Measurements from ENCODE around the gene NKX6-2.
"Not testable (repeated sequence)": the region's sequence is repeated elsewhere in the genome, so short reads cannot be mapped to it uniquely, and the experiment has no call there.

NKX6-2 gene
- 0 to 0.08 (median 0) reads per million in 4 donors for total RNA-seq

DNA sequence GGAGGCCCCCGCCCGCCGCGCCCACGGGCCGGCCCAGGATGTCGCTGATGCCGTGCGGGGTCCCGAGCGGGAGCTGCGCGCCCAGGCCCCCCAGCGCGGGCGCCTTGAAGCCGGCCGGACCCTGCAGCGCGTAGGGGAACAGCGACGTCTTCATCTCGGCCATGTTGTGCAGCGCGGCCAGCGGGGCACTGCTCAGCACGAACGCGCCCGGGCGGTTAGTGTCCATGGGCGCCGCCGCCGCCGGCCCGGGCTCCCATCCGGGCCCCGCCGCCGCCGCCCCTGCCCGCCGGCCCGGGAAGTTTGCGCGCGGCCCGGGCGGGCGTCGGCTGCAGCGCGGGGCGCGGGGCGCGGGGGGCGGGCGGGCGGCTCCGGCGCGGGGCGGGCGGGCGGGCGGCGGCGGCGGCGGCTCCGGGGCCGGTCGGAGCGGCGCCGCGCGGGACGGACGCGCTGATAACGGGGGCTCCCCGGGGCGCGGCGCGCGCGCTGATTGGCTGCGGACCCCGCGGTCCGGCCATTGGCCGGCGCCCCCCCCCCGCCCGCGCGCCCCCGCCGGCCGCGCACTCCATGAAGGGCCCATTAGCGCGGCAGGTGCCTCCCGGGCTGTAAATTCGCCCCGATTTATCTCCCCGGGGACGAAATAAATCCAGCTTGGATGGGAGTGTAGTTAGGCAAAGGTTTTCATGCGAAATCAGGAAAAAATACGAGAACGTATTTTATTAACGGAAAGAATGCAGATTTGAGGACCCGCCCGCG, at the start of gene NKX6-2:
Gene NKX6-2, minus strand, starts transcription at position 425 of the 753 bp plus-strand sequence. Its CDS starts 199 bp downstream, at position 226.
- no peak for DNase-seq

DNA sequence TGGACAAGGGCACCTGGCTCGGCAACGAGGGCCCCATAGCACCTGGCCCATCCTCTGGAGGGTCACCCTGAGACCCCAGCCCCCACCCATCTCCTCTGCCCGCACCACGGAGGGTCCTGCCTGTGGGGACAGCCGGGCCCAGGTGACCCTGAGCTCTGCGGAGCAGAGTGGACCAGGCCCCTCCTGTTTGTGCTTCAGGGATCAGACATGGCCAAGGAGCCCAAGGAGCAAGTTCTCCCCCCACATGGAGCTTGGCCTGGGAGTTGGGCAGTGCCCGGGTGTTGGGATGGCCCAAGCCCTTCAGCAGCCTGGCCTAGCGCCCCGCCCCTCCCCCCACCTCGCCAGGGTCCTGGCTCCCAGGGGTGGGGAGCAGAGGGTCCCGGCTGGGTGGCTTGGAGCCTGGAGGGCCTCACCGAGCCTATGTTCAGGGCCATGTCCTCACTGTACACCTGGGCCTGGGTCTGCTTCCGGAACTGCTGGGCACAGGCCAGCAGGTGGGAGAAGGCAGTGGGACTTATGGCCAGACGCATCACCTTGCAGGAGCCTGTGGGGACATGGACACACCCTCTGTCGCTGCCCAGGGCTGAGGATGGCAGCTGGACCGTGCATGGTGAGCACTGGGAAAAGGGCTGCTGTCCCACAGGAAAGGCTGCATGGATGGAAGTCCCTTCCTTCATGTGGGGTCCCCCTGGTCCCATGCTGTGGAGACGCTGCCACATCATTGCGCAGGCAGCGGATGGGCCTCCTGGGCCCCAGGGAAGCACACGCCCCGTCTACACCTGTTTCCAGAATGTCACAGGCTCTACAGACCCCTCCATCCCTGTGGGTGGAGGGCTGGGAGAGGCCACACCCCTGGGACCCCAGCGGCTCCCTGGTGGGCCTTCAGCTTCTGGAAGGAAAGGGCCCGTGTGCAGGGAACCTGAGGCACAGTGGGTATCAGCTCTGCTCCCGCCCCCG, 49.2 kb upstream of the NKX6-2 start:
- DNase-seq = no peak

DNA sequence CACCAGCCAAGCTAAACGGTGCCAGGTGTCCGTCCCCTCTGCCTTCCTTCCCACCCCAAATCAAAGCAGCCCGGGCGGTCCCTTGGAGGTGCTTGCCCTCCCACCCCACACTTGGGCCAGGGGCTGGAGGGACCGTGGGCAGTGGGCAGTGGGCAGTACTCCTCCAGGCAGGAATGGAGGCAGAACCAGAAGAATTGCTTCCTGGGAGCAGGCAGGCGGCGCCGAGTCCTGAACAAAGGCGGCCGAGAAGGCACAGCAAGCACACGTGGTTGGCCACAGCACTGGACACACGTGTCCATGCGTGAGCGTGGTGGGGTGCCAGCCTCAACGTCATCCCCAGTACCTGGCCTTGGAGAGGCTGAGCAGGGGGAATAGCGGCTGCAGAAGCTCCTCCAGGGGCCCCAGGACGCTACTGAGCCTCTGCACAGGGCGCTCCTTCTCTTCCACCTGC, 48.4 kb upstream of the NKX6-2 start:
- no peak for DNase-seq

DNA sequence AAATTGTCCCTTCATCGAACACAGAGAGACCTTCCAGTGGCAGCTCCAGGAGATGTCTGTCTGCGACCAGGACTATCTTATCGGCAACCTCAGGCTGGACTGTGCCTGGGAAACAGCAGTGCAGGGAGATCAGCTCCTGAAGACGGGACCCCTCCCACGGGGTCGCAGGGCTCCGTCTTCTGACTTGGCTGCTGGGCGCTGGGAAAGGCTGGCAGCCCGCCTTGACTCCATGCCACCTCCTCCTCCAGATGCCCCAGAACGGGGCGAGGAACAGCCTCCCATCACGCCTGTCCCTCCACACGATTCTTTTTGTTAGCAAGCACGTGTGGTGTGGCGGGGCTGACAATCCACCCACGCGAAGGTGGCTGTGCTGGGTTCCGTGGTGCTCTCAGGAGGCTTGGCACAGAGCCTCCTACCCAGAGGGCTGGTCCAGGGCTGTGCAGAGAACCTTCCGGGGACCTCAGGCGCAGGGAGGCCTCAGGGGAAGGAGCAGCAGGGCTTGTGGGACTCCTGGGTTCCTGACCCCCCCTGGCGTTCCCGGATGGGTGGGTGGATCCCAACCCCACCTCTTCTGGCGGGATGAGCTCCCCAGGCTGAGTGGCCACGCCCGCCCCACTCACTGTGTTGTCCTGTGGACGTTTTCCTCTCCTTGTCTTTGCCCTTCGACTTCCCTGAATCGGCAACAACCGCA, 47.6 kb upstream of the NKX6-2 start:
- DNase-seq = no peak

DNA sequence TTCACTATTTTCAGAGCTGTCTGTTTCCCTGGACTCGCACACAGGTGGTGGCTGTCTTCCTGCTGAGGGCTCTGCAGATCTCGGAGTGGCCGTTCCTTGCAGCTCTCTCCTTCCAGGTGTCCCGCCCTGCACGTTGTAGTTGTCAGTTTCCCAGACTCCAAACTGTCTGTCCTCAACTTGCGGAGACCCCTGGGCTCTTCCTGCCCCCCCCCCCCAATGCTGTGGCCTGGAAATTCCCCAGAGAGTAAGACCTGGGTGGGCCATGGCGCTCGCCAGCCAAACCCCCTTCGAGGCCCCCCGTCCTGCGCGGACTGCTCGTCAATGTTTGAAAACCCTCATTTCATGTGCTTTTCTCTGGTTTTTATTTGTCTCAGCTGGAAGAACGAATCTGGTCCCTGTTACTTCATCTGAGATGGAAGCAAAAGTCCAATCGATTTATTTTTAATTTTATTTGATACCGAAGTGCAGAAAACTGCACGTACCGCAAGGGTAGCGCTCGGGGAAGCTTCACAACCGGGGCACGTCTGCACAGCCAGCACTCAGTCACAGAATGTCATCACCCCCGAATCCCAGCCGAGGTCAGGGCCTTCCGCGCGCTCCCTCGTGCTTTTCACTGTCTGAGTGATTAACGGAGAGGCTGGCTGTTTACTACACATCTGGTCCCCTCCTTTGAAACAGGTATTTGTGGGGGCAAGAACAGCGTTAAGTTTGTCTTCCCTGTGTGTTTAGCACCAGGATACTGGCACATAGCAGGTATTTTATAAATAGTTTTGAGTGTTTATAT, 46.4 kb upstream of the NKX6-2 start:
- DNase-seq = no peak

DNA sequence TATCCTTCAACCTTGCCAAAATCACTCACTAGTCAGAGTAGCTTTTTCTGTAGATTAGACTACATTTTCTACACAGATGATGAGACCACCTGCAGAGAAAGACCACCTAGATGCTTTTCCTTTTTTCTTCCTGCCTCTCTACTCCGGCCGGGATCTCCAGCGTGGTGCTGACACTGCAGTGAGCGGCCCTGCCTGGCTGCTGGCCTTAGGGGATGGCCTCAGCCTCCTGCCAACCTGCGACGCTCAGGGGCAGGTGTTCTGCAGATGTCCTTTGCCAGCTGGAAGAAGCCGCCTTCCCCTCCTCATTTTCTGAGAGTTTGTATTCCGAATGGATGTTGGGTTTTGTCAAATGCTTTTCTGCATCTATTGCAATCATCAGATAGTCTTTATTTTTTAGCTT, 43.5 kb upstream of the NKX6-2 start:
- DNase-seq = no peak

DNA sequence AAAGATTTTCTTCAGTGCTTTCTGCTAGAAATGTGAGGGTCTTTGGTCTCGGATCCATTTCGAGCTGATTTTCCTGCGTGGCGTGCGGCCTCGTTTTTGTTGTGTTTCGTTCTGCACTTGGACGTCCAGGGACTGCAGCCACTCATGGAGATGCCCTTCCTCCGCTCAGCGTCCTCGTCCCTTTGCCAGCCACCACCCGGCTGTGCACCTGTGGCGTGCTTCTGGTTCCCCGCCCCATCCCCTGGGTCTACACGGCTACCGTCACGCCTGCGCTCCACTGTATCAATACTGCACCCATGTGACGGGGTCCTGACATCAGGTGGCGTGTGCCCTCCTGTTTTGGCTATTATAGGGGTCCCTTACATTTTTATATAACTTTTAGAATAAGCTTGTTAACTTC, 42.7 kb upstream of the NKX6-2 start:
- no peak for DNase-seq

DNA sequence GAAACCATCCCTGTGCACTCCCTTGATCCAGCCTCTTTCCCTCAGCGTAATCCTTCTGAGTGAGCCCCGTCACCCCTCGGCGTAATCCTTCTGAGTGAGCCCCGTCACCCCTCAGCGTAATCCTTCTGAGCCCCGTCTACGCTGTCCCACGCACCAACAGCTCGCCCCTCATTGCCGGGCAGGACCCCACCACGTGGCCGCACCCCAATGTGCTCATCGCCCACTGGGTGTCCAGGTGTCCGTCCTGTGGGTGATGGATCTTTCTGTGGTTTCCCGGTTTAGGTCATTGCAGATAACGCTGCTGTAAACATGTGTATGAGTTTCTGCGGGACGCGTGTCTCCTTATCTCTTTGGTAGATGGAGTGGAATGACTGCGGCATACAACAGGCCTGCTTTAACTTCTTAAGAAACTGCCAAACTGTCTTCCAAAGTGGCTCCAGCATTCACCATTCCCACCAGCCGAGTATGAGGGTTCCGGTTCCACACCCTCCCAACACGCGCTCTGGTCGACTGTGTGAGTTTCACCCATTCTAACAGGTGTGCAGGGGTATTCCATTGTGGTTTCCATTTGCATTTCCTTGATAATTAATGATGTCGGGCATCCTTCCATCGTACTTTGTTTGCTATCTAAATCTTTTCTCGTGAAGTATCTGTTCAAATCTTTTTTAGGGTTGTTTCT, 42.1 kb upstream of the NKX6-2 start:
- no peak for DNase-seq

DNA sequence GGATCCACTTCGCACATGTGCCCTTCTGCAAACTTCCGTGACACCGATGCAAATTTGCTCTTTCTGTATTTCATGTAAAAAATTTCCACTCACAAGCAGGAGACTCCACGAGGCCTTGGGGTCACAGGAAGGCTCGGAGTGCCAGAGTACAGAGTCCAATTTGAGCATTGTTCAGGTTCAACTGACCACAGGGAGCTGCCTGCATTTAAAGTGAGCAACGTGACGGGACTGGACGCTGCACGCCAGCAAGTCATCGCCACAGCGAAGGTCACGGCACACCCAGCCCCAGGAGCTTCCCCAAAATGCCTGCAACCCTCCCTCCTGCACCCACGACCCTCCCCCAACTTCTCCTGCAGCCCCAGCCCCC, 41.5 kb upstream of the NKX6-2 start:
- DNase-seq = no peak

DNA sequence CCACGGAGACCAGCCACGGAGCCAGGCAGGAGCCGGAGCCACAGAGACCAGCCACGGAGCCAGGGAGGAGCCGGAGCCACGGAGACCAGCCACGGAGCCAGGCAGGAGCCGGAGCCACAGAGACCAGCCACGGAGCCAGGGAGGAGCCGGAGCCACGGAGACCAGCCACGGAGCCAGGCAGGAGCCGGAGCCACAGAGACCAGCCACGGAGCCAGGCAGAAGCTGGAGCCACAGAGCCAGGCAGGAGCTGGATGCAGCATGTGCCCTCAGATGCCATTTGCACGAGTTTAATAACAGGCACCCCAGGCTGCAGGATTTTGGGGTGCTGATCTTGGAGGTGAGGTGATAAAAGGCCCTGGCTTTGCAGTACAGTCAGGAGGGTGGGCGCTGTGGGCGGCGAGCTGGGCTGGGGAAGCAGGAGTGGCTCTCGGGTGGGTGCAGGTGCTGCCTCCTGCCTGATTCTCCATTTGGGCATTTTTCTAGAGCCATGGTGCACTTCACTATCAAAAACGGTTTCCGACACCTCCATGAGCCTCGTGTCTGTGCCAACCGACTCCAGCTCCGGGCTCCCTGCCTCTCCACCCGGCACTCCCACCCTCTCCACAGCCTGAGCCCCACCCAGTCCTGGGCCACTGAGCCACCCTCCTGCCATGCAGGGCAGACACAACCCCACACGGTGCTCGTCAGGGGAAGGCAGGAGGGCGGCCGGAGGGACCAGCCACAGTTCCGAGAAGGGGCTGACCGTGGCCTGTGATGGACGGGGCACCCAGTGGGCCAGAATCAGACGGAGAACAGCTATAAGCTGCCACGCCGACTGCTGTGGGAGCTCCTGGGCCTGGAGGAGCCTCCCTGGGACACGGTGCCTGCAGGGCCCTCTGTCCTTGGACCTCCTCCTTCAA, 40.8 kb upstream of the NKX6-2 start:
- no peak for DNase-seq

DNA sequence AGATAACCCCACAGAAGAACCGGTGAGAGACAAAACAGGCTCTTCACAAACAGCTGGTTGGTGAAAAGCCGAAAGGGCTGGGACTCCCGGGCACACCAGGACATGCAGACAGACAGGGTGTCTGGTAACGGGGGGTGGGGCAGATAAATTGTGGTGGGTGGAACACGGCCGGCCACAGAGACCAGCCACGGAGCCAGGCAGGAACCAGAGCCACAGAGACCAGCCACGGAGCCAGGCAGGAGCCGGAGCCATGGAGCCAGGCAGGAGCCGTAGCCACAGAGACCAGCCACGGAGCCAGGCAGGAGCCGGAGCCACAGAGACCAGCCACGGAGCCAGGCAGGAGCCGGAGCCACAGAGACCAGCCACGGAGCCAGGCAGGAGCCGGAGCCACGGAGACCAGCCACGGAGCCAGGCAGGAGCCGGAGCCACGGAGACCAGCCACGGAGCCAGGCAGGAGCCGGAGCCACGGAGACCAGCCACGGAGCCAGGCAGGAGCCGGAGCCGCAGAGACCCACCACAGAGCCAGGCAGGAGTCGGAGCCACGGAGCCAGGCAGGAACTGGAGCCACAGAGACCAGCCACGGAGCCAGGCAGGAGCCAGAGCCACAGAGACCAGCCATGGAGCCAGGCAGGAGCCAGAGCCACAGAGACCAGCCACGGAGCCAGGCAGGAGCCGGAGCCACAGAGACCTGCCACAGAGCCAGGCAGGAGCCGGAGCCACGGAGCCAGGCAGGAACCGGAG, 40.0 kb upstream of the NKX6-2 start:
- not testable (repeated sequence) for DNase-seq

DNA sequence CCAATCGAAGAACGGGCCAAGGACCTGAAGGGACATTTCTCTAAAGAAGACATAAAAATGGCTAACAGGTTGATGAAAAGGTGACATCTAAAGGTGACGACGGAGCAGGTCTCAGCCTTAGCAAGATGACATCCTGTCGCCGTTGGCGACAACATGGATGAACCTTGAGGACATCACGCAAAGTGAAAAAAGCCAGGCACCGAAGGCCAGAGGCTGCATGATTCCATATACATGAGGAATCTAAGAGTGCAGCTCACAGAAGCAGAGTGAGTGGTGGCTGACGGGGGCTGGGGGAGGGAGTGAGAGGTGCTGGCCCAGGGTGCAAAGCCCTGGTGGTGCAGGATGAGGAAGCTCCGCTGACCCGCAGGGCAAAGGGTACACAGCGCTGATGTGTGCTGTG, 34.1 kb upstream of the NKX6-2 start:
- no peak for DNase-seq

DNA sequence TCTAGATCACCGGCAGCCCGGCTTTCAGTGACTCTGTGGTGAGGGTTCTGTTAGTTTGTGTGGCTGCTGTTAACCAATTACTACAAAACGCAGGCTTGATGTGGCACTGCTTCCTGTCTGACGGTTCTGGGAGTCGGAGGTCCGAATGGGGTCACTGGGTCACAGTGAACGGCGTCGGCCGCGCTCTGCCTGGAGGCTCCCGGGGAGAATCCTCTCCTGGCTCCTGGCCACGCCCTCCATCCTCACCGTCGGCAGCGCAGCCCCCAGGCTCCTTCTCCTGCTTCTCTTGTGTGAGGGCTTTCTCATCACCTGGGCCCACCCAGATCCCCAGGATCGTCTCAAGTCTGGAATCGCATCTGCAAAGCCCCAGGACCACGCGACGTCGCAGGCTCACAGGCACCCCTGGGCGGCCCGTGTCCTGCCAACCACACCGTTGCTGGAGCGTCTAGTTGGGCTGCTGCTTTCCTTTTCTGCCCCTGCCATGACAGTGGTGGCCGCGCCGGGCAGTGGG, 31.8 kb upstream of the NKX6-2 start:
- no peak for DNase-seq

DNA sequence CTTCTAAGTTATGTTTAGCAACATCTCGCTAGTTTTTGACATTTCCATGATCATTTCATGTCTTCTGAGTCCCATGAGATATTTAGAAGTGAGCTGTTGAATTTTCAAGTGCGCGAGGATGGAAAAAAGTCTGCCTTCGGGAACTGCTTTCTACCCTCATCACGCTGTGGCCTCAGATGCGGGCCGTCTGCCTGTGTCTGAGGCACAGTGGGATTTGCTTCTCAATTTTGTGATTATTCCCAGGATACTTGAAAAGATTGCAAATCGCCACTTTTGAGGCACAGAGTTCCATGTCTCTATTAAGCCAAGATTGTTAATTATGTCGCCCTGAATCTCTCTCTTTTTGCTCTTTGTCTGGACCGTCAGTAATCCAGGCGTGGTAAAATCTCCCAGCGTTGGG, 30.8 kb upstream of the NKX6-2 start:
- DNase-seq = no peak

DNA sequence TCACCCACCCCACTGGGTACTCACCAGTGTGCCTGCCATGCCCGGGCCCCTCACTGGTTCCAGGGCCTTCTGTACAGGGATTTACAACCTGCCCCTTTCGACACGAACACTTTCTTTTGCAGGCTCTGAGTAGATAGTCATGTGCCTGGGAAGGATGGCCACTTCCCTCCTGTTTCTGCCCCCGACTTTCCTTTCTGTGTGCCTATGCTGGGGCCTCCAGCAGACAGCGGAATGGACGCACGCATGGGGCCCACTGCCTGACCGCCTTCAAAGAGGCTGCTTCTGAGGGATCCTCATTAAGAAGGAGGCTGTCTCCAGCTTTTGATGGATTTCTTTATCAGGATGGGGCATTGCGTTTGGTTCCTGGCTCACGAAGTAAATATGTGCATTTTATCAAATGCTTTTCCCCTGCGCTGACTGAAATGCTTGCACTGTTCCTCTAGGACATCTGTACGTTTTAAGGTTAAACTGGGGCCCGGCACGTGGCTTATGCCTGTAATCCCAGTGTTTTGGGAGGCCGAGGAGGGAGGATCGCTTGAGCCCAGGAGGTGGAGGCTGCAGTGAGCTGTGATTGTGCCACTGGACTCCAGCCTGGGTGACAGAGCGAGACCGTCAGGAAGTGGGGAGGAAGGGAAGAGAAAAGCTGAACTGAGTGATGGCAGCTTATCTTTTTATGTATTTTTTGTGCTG, 29.4 kb upstream of the NKX6-2 start:
- DNase-seq = no peak

DNA sequence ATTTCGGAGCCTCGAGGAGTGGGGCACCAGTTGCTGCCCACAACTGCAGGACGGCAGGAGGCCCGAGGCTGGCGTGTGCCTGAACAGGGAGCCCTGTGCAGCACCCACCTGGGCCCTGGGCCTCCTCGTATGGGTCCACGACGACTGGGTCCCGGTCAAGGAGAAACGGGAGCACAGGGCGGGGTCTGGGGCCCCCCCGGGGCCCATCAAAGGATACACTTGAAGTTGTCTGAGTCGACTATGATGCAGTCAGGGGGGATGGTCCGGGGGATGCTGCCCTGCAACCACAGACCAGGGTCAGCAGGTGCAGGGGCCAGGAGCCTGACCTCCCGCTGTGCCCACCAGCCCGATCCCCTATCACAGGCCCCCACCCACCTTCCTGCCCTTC, 28.5 kb upstream of the NKX6-2 start:
- no peak for DNase-seq

DNA sequence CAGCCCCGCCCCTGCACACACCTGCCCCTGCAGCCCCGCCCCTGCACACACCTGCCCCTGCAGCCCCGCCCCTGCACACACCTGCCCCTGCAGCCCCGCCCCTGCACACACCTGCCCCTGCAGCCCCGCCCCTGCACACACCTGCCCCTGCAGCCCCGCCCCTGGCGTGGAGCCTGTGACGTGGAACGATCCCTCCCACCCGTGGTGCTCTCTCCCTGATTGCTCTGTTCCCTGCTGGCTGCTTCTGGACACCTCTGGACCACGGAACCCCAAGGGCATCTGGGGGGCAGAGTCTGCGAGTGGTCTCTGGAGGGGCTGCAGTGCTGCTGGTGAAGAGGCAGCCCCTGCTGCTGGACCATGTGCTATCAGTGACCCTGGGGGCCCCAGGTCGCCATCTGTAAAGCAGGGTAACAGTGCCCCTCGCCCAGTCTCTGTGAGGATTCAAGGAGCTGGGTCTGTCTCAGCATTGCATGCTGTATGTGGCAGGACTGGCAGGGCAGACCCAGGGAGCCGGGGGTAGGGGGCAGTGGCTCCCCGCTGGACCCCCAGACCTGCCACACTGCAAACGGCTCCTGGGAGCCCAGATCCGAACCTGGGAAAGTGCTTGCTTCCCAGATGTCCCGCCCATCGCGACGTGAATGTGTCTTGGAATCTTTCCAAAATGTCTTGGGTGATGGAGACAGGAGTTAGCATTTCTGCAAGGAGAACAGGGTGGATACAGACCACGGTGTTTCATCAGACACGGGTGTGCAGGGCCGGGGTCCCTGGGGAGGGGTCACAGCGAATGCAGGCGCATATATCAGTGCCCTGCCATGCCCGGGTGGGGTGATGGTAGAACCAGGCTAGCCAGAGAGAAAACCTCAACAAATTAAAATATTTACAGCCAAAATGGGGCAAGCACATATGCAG, 27.9 kb upstream of the NKX6-2 start:
- no peak for DNase-seq

DNA sequence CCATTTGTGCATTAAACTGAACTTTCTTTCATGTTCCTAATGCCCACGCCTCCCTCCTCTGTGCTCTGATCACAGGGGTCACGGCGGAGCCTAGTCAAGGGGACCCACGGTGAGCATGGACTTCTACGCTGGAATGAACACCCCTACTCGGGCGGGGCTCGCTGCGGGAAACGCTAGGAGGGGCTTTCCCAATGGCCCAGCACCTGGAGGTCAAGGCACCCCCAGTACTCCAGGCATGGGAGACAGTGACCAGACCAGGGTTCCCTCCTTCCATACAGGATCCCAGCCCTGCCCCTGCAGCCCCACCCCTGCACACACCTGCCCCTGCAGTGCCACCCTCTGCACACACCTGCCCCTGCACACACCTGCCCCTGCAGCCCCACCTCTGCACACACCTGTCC, 27.1 kb upstream of the NKX6-2 start:
- no peak for DNase-seq
